Upper lobe of left lung (tissue), 4 donors: Measurements from ENCODE around the gene ANO1.

Source experiments
- CTCF ChIP-seq, 6 experiments: fragments of 450-650 bp in 4 of 6; fragments of 200-600 bp in 2 of 6; sonication (generic) in 2 of 6; IDR thresholded peaks; one replicate each; pipeline ENCODE4 v1.5.1; 2016 to 2019; ENCODE audit warnings: antibody characterized with exemption in 6 of 6
- EP300 ChIP-seq, 4 donors: sonication (generic); formaldehyde crosslinking; IDR thresholded peaks; one replicate each; pipeline ENCODE4 v1.5.1; 2017; ENCODE audit warnings: antibody characterized with exemption in 4 of 4, control low read depth in 2 of 4
- POLR2A ChIP-seq, 4 donors: fragments of 450-650 bp; IDR thresholded peaks; one replicate each; pipeline ENCODE4 v1.5.1; 2016 to 2017; ENCODE audit warnings: antibody characterized with exemption in 4 of 4, mild to moderate bottlenecking in 2 of 4
- POLR2AphosphoS5 ChIP-seq, 2 donors: sonication (generic); formaldehyde crosslinking; IDR thresholded peaks; one replicate each; pipeline ENCODE4 v1.5.1; 2017; ENCODE audit warnings: antibody characterized with exemption in 2 of 2

- no peak for TF ChIP-seq POLR2AphosphoS5 (IDR thresholded peaks at IDR 0.05)
- TF ChIP-seq CTCF (IDR thresholded peaks at IDR 0.05) = no peak
- no peak for TF ChIP-seq POLR2A (IDR thresholded peaks at IDR 0.05)
- TF ChIP-seq EP300 (IDR thresholded peaks at IDR 0.05) = no peak
Observed at GRCh38 chr11:70127653-70128434, 49.7 kb downstream of the ANO1 start.
